ENCODE data around the gene KATNB1.

DNA sequence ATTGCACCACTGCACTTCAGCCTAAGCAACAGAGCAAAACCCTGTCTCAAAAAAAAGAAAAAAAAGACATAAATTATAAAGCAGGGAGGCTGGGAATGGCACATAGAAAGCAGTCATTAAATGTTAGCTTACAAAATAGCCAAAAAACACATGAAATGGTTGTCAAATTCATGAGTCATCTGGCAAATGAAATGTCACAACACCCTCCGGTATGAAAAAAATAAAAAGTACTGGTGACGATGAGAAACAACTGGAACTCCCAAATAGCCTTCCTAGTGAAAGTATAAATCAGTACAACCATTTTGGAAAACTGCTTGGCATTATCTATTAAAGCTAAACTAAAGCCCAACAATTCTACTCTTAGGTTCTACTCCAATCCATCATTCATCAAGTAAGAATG is 3.5 kb upstream of the KATNB1 start:
- TF ChIP-seq CSDC2 (CRISPR knock-in tag; IDR thresholded peaks at IDR 0.05) (no peak), RARB (CRISPR knock-in tag; IDR thresholded peaks at IDR 0.05) (no peak), ISL1 (CRISPR knock-in tag; IDR thresholded peaks at IDR 0.05) (no peak), PPARA (CRISPR knock-in tag; IDR thresholded peaks at IDR 0.05; ENCODE audit: borderline replicate concordance) (no peak), BACH2 (CRISPR knock-in tag; IDR thresholded peaks at IDR 0.05; ENCODE audit: borderline replicate concordance) (no peak)
- TF ChIP-seq, protein P1, sequence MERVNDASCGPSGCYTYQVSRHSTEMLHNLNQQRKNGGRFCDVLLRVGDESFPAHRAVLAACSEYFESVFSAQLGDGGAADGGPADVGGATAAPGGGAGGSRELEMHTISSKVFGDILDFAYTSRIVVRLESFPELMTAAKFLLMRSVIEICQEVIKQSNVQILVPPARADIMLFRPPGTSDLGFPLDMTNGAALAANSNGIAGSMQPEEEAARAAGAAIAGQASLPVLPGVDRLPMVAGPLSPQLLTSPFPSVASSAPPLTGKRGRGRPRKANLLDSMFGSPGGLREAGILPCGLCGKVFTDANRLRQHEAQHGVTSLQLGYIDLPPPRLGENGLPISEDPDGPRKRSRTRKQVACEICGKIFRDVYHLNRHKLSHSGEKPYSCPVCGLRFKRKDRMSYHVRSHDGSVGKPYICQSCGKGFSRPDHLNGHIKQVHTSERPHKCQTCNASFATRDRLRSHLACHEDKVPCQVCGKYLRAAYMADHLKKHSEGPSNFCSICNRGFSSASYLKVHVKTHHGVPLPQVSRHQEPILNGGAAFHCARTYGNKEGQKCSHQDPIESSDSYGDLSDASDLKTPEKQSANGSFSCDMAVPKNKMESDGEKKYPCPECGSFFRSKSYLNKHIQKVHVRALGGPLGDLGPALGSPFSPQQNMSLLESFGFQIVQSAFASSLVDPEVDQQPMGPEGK (CRISPR knock-in tag; IDR thresholded peaks at IDR 0.05; ENCODE audit: borderline replicate concordance), result no peak
- TF ChIP-seq, protein P2, sequence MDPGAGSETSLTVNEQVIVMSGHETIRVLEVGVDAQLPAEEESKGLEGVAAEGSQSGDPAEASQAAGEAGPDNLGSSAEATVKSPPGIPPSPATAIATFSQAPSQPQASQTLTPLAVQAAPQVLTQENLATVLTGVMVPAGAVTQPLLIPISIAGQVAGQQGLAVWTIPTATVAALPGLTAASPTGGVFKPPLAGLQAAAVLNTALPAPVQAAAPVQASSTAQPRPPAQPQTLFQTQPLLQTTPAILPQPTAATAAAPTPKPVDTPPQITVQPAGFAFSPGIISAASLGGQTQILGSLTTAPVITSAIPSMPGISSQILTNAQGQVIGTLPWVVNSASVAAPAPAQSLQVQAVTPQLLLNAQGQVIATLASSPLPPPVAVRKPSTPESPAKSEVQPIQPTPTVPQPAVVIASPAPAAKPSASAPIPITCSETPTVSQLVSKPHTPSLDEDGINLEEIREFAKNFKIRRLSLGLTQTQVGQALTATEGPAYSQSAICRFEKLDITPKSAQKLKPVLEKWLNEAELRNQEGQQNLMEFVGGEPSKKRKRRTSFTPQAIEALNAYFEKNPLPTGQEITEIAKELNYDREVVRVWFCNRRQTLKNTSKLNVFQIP (CRISPR knock-in tag; IDR thresholded peaks at IDR 0.05; ENCODE audit: borderline replicate concordance, low read depth), result no peak
